Right lobe of liver (tissue), 4 donors: ENCODE results near the gene HELZ2.

Source experiments
- POLR2A ChIP-seq: fragments of 450-650 bp; IDR thresholded peaks from one replicate; pipeline ENCODE4 v1.6.1; 2017; ENCODE audit warnings: antibody characterized with exemption, mild to moderate bottlenecking
- TF ChIP-seq, protein P1 (sequence below), 4 donors: fragments of 200-600 bp in 3 of 4; fragments of 450-650 bp in 1 of 4; IDR thresholded peaks; one replicate each; pipeline versions ENCODE4 v1.5.1 to v1.8.0; 2016 to 2022; ENCODE audit warnings: antibody characterized with exemption in 4 of 4, mild to moderate bottlenecking in 2 of 4
- donor health status: DM: no; HTN: no; CAD: no.
- donor health status: DM: no; HTN: no; CAD: no.
- donor health status: DM: no; HTN: yes; CAD: no.

DNA sequence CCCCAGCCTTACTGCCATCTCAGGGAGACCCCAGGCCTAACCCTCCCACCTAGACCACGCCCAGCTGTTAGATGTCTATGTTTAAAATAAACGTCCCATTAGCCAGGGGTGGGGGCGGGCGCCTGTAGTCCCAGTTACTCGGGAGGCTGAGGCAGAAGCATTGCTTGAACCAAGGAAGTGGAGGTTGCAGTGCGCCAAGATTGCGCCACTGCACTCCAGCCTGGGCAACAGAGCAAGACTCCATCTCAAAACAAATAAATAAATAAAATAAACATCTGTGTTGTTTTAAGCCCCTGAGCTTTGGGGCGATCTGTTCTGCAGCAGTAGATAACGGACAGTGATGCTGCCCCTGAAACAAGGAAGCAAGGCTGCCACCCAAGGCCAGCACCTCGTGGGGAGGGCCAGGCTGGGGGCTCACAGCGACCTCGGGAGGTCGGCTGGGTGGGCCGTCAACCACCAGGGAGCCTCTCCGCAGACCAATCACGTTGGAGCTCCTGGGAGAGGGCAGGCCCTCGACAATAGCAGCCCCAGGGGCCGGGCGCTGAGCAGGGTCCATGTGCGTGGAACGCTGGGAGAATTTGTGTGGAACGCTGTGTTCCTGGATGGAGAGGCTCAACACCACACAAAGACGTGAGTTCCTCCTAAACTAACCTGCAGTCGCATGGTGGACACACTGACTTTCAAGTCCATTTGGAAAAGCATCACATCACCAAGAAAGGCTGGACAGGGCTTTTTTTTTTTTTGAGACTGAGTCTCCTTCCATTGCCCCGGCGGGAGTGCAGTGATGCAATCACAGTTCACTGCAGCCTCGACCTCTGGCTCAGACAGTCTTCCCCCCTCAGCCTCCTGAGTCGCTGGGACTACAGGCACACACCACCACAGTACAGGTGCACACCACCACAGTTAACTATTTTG is 1.0 kb upstream of the HELZ2 start:
- TF ChIP-seq, protein P1, sequence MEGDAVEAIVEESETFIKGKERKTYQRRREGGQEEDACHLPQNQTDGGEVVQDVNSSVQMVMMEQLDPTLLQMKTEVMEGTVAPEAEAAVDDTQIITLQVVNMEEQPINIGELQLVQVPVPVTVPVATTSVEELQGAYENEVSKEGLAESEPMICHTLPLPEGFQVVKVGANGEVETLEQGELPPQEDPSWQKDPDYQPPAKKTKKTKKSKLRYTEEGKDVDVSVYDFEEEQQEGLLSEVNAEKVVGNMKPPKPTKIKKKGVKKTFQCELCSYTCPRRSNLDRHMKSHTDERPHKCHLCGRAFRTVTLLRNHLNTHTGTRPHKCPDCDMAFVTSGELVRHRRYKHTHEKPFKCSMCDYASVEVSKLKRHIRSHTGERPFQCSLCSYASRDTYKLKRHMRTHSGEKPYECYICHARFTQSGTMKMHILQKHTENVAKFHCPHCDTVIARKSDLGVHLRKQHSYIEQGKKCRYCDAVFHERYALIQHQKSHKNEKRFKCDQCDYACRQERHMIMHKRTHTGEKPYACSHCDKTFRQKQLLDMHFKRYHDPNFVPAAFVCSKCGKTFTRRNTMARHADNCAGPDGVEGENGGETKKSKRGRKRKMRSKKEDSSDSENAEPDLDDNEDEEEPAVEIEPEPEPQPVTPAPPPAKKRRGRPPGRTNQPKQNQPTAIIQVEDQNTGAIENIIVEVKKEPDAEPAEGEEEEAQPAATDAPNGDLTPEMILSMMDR (IDR thresholded peaks at IDR 0.05), result no peak
- no peak for TF ChIP-seq POLR2A
